SK-N-DZ (cell line): Measurements from ENCODE around the gene AMPD2.
A peak's percentile ranks its signal among the peaks of the same experiment; 100 is the strongest.
"Not testable (repeated sequence)": the region's sequence is repeated elsewhere in the genome, so short reads cannot be mapped to it uniquely, and the experiment has no call there.

ENCODE experiments used
- DNase-seq: peaks from one replicate; pipeline ENCODE4 v3.0.0-alpha.2; 2015; ENCODE audit warnings: low spot score

The AMPD2 gene

DNA sequence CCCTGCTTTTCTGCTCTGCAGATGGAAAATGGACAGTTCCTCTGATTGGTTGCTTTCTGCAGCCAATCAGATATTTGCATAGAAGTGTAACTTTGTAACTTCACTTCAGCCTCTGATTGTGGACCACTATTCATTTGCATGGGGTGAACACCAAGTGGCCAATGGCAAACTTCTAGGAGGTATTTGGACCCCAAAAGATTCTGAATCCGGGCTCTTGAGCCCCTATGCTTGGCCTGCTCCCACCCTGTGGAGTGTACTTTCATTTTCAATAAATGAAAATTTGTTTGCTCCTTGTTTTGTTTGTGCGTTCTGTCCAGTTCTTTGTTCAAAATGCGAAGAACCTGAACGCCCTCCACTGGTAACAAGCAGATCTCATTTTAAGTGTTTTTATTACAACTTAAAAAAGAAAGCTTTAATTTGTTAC, 29.9 kb downstream of the AMPD2 start:
- DNase-seq, result peak; percentile 68

DNA sequence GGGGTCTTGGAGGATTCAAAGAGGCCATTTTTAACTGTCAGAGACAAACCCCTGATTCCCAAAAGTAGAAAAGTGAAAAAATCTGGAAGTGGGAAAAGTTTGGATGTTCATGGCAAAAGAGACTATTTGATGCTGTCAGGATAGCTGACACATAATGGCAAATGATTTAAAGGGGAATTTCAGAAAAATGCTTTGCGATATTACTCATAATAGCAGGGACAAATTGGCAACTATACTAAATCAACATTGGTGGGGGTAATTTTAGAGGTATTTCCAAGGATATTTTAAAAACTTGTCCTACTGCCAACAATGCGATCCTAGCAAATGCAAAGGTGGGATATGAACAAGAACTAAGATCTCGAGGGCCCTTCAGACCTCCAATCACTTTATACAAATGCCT, 31.0 kb downstream of the AMPD2 start:
- no peak for DNase-seq

DNA sequence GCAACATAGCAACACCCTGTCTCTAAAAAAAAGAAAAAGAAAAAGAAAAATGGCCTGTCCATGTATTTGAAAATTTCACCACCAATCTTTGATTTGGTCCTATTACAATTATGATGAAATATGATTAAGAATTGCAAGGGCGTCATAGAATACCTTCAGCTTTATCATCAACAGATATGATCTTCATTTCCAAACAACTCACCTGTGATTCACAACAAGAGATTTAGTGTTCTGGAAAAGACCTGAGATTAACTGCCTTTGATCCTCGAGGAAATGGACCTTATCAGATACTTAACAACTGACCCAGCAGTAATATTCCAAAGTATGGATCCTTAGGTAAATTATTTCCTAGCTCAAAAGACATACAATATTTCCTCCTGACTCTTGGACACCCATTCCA, 32.8 kb downstream of the AMPD2 start:
- no peak for DNase-seq

- DNase-seq, result no peak
These were observed 33.7 kb downstream of the AMPD2 start for GRCh38 chr1:109653306-109653705.

DNA sequence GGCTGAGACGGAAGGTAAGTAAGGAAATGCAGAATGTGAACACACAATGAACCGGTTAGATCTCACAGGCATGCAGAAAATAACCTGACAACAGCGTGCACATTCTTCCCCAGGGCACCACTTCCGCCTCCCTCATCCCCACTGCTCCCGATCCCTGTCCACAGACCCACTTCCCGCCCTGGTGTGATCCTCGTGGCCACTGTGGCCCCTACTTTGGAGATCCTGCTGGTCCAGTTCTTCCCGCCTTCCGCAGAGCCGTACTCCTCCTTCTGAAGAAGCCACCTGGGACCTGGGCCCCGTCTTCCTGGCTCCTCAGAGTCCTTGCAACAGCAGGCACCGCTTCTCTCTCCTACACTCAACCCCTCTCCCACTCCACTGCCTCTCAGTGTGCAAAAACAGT, 34.9 kb downstream of the AMPD2 start:
- DNase-seq, result no peak

GRCh38 chr1:109655615-109656519, 36.2 kb downstream of the AMPD2 start, which contains the start of gene GSTM4:
Gene GSTM4 (plus strand): TSS chr1:109656099. CDS start chr1:109656390, 291 bp downstream.
- DNase-seq, result peak; percentile 72

- no peak for DNase-seq
These were observed 37.8 kb downstream of the AMPD2 start for GRCh38 chr1:109657395-109657794.

DNA sequence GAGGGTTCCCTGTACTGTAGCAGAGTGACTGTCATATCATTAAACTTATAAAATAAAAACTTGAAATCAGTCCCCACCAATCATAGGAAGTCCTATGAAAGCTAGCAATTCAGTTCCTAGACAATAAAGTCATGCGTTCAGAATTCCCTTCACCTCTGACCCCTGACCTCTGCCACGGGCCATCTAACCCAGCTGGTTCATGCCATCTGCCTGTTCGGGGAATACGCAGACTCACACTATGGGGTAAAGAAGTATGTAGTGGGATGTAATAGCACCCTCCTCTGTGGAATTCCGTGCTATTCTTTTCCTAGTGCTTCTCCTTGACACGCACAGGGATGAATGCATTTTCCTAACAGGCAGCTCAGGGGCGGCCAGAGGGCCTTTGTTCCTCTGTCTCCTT, 38.3 kb downstream of the AMPD2 start:
- DNase-seq, result no peak

DNA sequence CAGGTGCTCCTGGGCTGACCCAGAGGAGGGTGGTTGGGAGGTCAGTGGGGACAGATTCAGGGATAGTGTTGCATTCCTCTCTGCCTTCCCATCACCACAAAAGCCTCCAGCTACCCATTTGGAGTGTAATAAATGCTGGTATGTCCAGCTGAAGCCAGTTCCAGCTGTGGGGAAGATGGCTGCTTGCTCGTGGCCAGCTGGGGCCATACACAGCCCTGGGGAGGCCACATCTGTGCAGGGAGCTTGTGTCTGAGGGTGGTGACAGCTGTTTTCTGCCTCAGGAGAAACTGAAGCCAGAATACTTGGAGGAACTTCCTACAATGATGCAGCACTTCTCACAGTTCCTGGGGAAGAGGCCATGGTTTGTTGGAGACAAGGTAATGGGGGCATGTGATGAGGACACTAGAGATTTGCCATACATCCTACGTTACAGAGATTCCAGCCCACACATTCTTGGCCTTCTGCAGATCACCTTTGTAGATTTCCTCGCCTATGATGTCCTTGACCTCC, 39.0 kb downstream of the AMPD2 start:
- no peak for DNase-seq

- no peak for DNase-seq
These were observed 39.5 kb downstream of the AMPD2 start for GRCh38 chr1:109659145-109659544.

- no peak for DNase-seq
These were observed 40.5 kb downstream of the AMPD2 start for GRCh38 chr1:109659997-109660690.

DNA sequence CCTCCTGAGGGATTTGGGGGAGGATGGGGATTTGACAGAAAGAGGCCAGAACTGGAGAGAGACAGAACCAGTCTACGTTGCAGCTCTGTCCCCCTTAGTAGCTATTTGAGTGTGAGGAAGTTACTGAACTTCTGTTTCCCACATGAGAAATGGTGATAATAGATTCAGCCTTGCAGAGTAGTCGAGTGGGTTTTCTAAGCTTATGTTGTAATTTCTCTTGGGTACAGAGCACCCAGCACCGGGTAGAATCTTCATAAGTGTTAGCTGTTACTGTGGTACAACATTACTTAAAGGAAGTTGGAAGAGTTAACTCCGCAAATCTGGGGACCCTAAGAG, 41.0 kb downstream of the AMPD2 start:
- DNase-seq, result not testable (repeated sequence)

DNA sequence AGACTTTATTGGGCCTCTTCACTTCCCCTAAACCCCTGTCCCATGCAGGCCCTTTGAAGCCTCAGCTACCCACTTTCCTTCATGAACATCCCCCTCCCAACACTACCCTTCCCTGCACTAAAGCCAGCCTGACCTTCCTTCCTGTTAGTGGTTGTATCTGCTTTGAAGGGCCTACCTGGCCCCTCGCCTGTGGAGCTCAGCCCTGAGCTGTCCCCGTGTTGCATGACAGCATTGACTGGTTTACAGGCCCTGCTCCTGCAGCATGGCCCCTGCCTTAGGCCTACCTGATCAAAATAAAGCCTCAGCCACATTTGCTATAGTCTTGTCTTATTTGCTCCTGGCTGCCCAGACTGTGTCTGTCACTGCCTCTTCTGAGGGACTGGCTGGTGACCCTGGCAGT, 41.8 kb downstream of the AMPD2 start:
- no peak for DNase-seq

- no peak for DNase-seq
These were observed 45.0 kb downstream of the AMPD2 start for GRCh38 chr1:109664671-109665070.

DNA sequence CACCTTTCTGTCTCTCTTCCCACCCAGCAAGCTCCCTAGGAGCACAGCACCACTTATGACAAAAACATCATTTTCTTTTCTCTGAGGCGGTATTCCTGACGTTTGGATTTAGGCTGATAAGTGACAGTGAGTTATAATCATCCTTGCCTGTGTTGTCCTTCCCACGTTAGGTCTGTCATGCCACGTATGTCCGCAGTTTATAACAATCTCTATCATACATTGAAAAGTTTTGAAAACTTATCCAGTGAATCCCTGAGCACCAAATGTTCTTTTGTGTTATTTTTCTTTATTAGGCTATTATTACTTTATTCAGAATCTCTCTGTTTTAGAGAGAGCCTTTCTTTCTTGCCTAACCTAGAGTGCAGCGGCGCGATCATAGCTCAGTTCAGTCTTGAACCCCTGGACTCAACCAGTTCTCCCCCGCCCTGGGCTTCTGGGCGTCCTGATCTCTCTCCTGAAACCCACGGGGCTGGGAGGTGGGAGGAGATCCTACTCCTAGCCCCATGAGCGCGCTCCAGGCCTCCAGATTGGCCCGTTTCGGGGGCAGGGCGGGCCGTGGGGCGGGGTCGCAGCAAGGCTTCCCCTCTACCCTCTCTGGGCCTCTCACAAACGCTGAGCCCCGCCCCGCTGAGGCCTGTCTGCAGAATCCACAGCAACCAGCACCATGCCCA, 48.0 kb downstream of the AMPD2 start, which contains the start of gene GSTM2:
GSTM2 (plus strand) TSS at position 606 of the 671 bp plus-strand sequence; CDS start at position 665, 59 bp downstream.
- peak; percentile 86 for DNase-seq

GRCh38 chr1:109668123-109668775, 48.6 kb downstream of the AMPD2 start:
- DNase-seq, result no peak

- DNase-seq, result no peak
These were observed 49.8 kb downstream of the AMPD2 start for GRCh38 chr1:109669246-109669948.

- not testable (repeated sequence) for DNase-seq
These were observed 50.3 kb downstream of the AMPD2 start for GRCh38 chr1:109669949-109670302.

DNA sequence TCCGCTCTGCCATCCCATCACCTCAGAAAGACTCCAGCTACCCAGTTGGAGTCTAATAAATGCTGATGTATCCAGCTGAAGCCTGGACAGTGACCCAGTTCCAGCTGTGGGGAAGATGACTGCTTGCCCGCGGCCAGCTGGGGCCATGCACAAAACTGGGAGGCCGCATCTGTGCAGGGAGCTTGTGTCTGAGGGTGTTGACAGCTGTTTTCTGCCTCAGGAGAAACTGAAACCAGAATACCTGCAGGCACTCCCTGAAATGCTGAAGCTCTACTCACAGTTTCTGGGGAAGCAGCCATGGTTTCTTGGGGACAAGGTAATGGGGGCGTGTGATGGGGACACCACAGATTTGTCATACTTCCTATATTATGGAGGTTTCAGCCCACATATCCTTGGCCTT, 51.4 kb downstream of the AMPD2 start:
- no peak for DNase-seq

- DNase-seq, result not testable (repeated sequence)
These were observed 54.2 kb downstream of the AMPD2 start for GRCh38 chr1:109673861-109674260.
